ENCODE measurements around the gene BAIAP2L1. TPM values are rescaled to one million over a fixed set of nuclear protein-coding genes. Genes with fewer than 3 reads are reported as not detected.
A peak's percentile ranks its signal among the peaks of the same experiment; 100 is the strongest.

The BAIAP2L1 gene
- total RNA-seq, 1 donor from 2014 or later = 19.7 TPM

DNA sequence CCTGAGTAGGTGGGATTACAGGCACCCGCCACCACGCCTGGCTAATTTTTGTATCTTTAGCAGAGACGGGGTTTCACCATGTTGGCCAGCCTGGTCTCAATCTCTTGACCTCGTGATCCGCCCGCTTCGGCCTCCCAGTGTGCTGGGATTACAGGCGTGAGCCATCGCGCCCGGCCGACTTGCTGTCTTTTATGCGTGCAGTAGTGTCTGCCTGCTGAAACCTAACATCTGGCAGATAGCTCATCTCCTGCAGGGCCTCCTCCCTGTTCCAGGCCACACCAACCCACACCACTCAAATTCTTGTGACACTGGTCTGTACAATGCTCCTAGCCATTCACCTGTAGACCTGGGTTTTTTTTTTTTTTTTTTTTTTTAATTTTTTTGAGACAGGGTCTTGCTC is 41.5 kb downstream of the BAIAP2L1 start:
- no peak for DNase-seq (ENCODE audit: low read depth)

DNA sequence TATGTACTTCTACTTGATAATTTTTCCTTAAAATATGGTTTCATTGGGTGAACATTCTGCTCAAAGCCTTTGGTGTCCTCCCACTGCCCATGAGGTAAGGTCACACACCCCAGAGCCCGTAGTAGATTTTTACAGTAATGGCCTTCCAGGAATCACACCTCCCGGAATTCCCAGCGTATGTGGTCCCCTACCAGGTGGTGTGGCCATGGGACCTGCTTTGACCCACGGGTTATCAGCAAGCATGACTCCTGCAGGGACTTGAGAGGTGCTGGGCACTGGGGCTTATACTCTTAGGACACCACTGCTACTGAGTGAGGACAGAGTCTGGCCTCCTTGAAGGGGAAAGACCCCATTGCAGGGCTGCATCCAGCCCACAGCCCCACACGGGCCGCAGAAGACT is 42.2 kb downstream of the BAIAP2L1 start:
- no peak for DNase-seq (ENCODE audit: low read depth)

DNA sequence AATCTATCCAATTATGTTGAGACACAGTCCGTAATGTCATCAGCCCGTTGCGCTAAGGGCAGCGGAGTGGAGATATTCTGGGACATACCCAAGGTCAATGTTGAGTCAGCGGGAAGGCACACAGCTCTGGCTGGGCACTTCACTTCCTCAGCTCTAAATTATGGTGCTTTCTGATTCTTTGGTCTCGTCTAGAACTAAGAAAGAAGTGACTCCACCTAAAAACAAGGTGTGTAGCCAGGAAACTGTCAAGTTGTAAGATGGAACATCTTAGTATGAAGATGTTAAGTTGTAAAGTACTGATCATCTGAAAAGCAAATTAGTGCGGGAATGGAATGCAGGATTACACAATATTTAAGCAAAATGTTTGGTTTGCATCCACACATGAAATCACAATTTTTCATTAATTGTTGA is 43.1 kb downstream of the BAIAP2L1 start:
- no peak for DNase-seq (ENCODE audit: low read depth)

DNA sequence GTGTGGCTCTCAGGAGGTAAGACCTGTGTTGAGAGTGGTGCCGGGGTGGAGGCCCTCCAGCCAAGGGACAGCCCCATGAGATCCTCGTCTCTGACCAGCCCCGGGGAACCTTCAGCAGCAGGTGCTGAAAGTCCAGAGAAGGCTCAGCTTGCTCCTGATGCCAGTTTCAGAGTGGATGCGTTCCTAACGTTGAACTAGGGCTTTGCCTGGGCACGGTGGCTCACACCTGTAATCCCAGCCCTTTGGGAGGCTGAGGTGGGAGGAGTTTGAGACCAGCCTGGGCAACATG is 45.7 kb downstream of the BAIAP2L1 start:
- no peak for DNase-seq (ENCODE audit: low read depth)

GRCh38 chr7:98354511-98355249 is 46.2 kb downstream of the BAIAP2L1 start:
- DNase-seq (ENCODE audit: low read depth) = peak; percentile 80

DNA sequence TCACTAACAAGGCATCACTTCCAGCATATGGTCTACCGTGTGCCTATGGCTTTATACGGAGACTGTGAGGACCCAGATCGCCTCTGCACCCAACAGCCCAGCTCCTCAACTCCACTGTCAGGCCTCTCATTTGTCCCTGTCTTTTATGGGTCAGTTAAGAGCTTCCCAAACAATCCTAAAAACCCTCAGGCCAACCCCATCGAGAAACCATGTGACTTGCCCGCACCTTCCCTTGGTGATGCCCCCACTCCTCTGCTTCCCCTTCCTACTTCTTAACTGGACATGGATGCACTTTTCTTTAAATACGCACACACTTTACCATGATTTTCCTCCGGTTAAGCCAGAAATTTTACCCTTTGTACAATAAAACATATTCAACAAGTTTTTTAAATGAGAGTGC is 46.8 kb downstream of the BAIAP2L1 start:
- no peak for DNase-seq (ENCODE audit: low read depth)

DNA sequence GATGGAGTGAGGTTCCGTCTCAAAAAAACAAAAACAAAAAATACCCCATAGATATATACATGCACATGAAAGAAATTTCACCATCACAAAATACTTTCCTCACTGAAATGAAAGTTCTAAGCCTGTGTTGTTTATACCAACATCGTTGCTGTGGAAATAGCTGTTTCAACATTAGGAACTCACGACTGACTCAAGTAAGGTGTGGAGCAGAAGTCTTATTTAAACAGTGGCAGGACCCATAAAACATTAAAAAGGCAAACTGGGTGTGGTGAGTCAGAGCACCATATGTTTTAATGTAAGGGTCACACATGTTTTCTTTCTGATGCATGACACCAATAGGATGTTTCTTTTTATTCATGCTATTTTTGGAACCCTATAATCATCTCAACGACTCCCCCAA is 48.3 kb downstream of the BAIAP2L1 start:
- peak; percentile 32 for DNase-seq (ENCODE audit: low read depth)

- no peak for DNase-seq (ENCODE audit: low read depth)
Measured at GRCh38 chr7:98351136-98351535, 49.8 kb downstream of the BAIAP2L1 start.

DNA sequence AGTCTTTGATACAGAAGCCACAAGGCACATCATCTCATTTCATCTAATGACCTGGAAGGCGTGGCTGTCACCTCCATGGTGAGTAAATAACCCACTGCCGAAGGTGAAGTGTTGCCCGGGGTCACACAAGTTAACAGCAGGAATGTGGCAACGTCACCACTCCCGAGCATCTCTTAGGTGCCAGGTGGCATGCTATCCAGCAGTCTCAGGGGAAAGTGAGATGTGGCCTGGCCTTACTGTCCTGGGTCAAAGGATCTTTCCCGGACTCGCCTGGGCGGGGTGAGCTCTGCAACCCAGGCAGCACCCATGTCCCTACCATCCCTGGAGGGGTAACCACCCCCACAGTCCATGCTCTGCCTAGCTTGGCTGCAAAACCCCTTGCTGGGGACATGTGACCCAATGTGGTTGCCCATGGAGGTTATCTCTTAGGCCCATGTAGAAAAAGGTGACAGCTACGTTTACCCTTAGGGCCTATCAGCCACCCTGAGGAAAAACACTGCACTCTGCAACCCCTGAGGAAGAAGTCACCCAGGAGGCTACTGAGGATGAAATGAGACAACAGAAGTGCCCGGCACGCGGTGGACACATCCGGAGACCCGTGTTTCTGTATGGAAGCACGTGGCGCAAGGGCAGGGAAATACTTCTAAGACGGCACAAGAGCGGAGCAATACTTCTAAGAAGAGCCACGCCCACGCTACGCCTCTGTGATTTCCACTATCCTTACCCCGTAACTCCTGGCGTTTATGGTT is 52.0 kb downstream of the BAIAP2L1 start:
- DNase-seq (ENCODE audit: low read depth) = no peak

DNA sequence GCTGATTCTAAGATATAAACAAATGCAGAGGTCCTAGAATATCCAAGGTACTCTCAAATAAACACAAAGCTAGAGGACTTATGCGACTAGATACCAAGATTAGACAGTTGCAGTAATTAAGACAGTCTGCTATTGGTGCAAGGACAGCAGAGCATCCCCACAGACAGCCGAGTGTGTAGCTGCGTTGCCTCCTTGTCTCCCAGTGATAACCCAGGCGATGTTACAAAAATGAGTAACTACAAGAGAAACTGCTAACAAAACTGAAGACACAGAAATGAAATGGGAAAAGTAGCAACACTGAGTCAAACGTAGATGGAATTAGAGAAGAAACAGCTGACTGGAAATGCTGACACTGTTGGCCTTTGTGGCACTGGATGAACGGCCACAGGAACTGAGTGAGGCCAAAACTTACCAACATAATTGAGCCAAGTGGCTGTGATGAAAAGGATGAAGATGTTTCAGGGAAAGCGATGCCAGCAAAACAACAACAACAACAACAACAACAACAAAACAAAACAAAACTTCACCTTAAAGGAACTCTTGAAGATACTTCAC is 54.3 kb downstream of the BAIAP2L1 start:
- DNase-seq (ENCODE audit: low read depth) = peak; percentile 61

DNA sequence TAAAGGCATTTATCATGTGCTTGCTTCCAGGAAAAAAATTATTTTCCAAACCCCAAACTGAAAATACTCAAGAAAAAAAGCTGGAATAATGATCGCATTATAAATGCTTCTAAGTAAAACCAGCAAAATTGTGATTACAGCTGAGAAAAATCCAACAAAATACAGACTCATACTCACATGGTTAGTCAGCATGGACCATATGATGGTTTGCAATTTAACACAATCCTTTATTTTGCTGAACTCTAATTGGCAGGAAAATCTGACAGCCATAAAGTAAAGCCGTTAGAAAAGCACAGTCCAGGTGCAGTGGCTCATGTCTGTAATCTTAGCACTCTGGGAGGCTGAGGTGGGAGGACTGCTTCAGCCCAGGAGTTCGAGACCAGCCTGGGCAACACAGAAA is 59.8 kb downstream of the BAIAP2L1 start:
- DNase-seq (ENCODE audit: low read depth) = peak; percentile 42

DNA sequence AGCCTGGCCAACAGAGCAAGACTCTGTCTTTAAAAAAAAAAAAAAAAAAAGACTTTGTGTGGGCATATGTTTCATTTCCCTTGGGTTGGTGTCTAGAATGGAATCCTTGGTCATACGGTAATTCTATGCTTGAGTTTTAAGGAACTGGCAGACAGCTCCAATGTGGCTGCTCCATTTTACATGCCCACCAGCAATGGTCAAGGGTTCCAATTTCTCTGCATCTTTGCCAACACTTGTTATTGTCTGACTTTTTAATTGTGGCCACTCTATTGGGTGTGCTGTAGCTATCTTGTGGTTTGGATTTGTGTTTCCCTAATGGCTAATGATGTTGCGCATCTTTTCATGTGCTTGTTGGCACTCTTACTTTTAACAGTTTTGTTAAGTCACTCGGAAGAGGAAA is 61.8 kb downstream of the BAIAP2L1 start:
- no peak for DNase-seq (ENCODE audit: low read depth)

DNA sequence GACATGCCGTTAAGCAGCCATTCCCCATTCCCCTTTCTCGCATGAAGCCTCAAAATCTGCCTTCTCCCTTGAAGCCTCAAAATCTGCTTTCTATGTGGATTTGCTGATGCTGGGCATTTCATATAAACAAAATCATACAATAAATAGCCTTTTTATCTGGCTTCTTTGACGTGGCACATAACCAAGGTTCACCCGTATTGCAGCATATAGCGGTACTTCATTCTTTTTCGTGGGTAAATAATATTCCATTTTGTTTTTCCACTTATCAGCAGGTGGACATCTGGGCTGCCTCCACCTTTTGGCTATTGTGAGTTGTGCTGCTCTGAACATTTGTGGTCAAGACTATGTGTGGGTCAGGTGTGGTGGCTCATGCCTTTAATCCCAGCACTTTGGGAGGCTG is 62.4 kb downstream of the BAIAP2L1 start:
- DNase-seq (ENCODE audit: low read depth) = no peak

DNA sequence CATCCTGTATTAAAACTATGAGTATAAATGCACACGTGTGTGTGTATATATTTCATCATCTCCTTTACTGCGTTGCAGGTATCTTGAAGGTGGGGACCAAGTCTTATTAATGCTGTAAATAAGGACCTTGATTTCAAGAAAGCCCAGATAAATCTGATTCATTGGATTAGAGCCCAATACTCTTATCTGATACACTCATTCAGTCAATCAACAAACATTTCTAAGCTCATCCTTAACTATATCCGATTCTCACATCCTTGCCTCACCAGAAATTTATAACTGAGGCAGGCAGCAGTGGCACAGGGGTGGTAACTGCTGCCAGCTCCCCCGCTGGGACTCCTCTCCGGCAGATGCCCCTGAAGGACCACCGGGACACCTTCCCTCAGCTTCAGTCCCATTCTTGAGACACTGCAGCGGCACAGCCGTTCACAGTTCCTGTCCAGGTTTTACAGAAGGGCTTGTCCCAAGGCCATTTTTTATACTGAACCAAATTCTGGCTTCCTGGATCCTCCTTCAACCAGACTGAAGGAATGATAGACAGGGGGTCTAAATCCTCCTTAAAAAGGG is 65.4 kb downstream of the BAIAP2L1 start:
- DNase-seq (ENCODE audit: low read depth) = no peak

- DNase-seq (ENCODE audit: low read depth) = no peak
Measured at GRCh38 chr7:98334081-98334480, 66.8 kb downstream of the BAIAP2L1 start.

DNA sequence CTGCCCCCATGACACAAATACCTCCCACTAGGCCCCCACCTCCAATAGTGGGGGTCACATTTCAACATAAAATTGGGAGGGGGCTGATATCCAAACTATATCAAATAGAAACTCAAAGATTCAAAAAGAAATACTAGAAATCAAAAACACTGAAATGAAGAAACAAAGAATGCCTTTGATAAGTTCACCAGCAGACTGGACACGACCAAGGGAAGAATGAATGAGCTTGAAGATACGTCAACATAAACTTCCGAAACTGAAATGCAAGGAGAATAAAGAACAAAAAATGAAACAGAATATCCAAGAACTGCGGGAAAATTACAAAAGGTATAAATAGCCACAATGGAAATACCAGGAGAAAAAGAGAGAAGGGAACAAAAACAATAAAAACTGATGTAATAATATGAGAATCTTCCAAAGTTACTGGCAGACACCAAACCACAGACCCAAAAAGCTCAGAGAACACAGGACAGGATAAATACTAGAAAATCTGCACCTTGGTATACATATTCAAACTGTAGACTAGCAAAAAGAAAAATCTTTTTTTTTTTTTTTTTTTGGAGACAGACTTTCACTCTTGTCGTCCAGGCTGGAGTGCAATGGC is 69.9 kb downstream of the BAIAP2L1 start:
- DNase-seq (ENCODE audit: low read depth) = no peak

GRCh38 chr7:98329791-98330373 is 71.0 kb downstream of the BAIAP2L1 start:
- peak; percentile 25 for DNase-seq (ENCODE audit: low read depth)

GRCh38 chr7:98329100-98329790 is 71.6 kb downstream of the BAIAP2L1 start:
- no peak for DNase-seq (ENCODE audit: low read depth)

DNA sequence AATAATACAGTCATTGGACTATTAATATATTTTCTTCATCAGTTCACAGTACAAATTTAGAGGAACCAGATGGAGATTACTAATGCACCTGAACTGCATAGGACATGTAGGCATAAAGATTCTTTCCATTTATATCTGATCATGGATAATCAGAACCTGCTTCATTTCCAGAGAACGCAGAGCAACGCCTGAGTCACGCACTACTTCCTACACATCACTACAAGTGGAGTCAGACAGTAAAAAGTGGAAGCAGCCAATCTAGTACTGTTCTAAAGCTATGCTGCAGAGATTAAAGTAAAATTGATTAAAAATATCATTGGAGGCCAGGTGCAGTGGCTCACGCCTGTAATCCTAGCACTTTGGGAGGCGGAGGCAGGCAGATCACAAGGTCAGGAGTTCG is 76.1 kb downstream of the BAIAP2L1 start:
- no peak for DNase-seq (ENCODE audit: low read depth)

GRCh38 chr7:98323597-98324322 is 77.1 kb downstream of the BAIAP2L1 start:
- peak; percentile 82 for DNase-seq (ENCODE audit: low read depth)

Data from myocyte (in vitro differentiated cells).